Measurements from ENCODE around the gene CDK16.

DNA sequence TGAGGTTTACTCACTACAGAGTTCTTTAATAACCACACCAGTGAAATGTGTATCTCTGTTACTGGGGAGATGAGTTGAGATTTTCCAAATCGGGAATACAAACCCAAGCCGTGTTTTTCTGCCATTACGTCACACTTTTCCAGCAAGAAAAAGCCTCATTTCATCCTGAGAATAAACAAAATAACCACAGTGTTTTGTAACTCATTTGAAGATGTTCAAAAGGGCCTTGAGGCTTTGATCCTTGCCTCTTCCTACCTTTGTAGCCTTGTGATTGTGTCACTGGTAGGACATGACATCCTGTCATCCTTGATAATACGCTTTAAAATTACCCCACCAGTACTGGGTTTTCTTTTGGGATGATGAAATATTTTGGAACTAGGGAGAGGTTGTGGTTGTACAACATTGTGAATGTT is 17.2 kb downstream of the CDK16 start:
- TF ChIP-seq CTCF (conservative IDR thresholded peaks at IDR 0.05 in 1 of 2, IDR thresholded peaks at IDR 0.05 in 1 of 2; ENCODE audit: extremely low read depth in 1 of 2, insufficient read depth in 1 of 2, low read depth in 1 of 2, low read length in 2 of 2) (no peak), EZH2 (IDR thresholded peaks at IDR 0.05; ENCODE audit: borderline replicate concordance, low read length) (no peak)

Data from mammary epithelial cell (primary cell).